HUES64 (cell line): Measurements from ENCODE around the gene RBM26. TPM values are rescaled to one million over a fixed set of nuclear protein-coding genes. Genes with fewer than 3 reads are reported as not detected.

ENCODE experiments used
- H3K27ac ChIP-seq: 2 replicates; pipeline ENCODE4 v1.7.0; 2013; ENCODE audit warnings: low read depth, low read length, inconsistent platforms
- H3K27me3 ChIP-seq: 2 replicates; pipeline ENCODE4 v1.6.1; 2013; ENCODE audit warnings: mild to moderate bottlenecking, low read length; ENCODE audit not compliant: insufficient read depth
- H3K36me3 ChIP-seq: 2 replicates; pipeline ENCODE4 v1.6.1; 2013; ENCODE audit warnings: mild to moderate bottlenecking, low read length; ENCODE audit not compliant: insufficient read depth
- H3K4me1 ChIP-seq: 2 replicates; pipeline ENCODE4 v1.6.1; 2013; ENCODE audit warnings: mild to moderate bottlenecking, low read length, moderate library complexity; ENCODE audit not compliant: insufficient read depth
- H3K4me3 ChIP-seq: 2 replicates; pipeline ENCODE4 v1.5.1; 2013; ENCODE audit warnings: mild to moderate bottlenecking, low read length, moderate library complexity
- H3K9ac ChIP-seq: 2 replicates; pipeline ENCODE4 v1.6.1; 2013; ENCODE audit warnings: mild to moderate bottlenecking, low read depth, low read length
- H3K9me3 ChIP-seq: 2 replicates; pipeline ENCODE4 v1.6.1; 2013; ENCODE audit warnings: low read depth, low read length; ENCODE audit not compliant: insufficient read depth
- WGBS: fragments of 150-250, 120-280 bp; methylation state at CpG from one replicate; pipeline ENCODE4 v1.1.7; 2013; ENCODE audit warnings: missing lambda C conversion rate; 5-methylcytosine and 5-hydroxymethylcytosine counted together
- polyA plus RNA-seq, 2 experiments: library from polyadenylated mRNA; stranded (reverse); fragments of 50-300 nt; gene quantifications; one replicate each; pipeline ENCODE4 v1.2.3, GENCODE V29; 2013

The RBM26 gene, protein sequence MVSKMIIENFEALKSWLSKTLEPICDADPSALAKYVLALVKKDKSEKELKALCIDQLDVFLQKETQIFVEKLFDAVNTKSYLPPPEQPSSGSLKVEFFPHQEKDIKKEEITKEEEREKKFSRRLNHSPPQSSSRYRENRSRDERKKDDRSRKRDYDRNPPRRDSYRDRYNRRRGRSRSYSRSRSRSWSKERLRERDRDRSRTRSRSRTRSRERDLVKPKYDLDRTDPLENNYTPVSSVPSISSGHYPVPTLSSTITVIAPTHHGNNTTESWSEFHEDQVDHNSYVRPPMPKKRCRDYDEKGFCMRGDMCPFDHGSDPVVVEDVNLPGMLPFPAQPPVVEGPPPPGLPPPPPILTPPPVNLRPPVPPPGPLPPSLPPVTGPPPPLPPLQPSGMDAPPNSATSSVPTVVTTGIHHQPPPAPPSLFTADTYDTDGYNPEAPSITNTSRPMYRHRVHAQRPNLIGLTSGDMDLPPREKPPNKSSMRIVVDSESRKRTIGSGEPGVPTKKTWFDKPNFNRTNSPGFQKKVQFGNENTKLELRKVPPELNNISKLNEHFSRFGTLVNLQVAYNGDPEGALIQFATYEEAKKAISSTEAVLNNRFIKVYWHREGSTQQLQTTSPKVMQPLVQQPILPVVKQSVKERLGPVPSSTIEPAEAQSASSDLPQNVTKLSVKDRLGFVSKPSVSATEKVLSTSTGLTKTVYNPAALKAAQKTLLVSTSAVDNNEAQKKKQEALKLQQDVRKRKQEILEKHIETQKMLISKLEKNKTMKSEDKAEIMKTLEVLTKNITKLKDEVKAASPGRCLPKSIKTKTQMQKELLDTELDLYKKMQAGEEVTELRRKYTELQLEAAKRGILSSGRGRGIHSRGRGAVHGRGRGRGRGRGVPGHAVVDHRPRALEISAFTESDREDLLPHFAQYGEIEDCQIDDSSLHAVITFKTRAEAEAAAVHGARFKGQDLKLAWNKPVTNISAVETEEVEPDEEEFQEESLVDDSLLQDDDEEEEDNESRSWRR
- polyA plus RNA-seq (2013, experiment 1 of 2) = 42.8 TPM
- polyA plus RNA-seq (2013, experiment 2 of 2) = 46.3 TPM

GRCh38 chr13:79405831-79406596, at the start of gene RBM26:
TSS of gene RBM26 (minus strand) at chr13:79406255. CDS start at chr13:79405774, 481 bp downstream.
- H3K4me3 ChIP-seq = peak within 1 kb of the TSS; percentile 90
- H3K27me3 ChIP-seq = no peaks in the 10 kb centered on the region
- peaks cover 48% of the 10 kb centered on the region for H3K4me1 ChIP-seq
- no peaks in the 10 kb centered on the region for H3K9me3 ChIP-seq
- peak within 1 kb of the TSS; percentile 92 for H3K9ac ChIP-seq
- H3K36me3 ChIP-seq = peaks cover 8% of the 10 kb centered on the region; the same call in 1 of the 2 replicates
- peak within 1 kb of the TSS; percentile 97 for H3K27ac ChIP-seq
- WGBS = under 1% methylated on average over 68 of the region's 72 CpGs

GRCh38 chr13:79455331-79455730, 49.3 kb upstream of the RBM26 start:
- no peaks in the 10 kb centered on the region for H3K36me3 ChIP-seq
- no peak overlapping the region for H3K4me3 ChIP-seq
- H3K27me3 ChIP-seq = no peaks in the 10 kb centered on the region
- 94% methylated on average over 7 of the region's 7 CpGs for WGBS
- no peak overlapping the region for H3K9ac ChIP-seq
- no peaks in the 10 kb centered on the region for H3K9me3 ChIP-seq
- H3K4me1 ChIP-seq = peaks cover 16% of the 10 kb centered on the region
- H3K27ac ChIP-seq = no peak overlapping the region

- Histone ChIP-seq H3K4me3 (no peak overlapping the region), H3K27ac (no peak overlapping the region), H3K27me3 (no peaks in the 10 kb centered on the region), H3K36me3 (no peaks in the 10 kb centered on the region), H3K9me3 (no peaks in the 10 kb centered on the region), H3K9ac (no peak overlapping the region), H3K4me1 (peaks cover 16% of the 10 kb centered on the region)
- WGBS = 84% methylated on average over 2 of the region's 3 CpGs
These were observed 46.3 kb upstream of the RBM26 start for GRCh38 chr13:79452239-79452913.

DNA sequence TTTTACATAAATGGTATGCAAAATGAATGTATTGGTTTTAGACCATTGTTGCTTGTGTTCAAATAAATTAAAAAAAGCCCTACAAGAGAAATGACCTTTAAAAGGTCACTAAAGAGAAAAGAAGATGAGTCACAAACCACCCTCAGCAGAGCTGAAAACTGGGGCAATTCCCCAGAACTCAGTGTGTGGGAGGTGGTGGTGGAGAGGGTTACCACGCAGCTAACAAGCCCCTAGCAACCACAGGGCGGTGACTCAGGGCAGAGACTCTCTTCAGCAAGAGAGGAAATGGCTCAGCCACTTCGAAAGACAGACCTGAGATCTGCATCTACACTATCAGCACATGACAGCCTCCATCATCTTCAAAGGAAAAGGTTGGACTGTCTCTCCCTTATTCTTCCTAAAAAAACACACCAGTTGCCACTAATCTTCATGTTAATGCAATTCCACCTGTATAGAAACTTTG, 45.5 kb upstream of the RBM26 start:
- WGBS = 38% methylated on average over 3 of the region's 3 CpGs
- no peaks in the 10 kb centered on the region for H3K36me3 ChIP-seq
- no peaks in the 10 kb centered on the region for H3K27me3 ChIP-seq
- H3K9ac ChIP-seq = no peak overlapping the region
- H3K4me3 ChIP-seq = no peak overlapping the region
- no peak overlapping the region for H3K27ac ChIP-seq
- peaks cover 16% of the 10 kb centered on the region for H3K4me1 ChIP-seq
- H3K9me3 ChIP-seq = no peaks in the 10 kb centered on the region

DNA sequence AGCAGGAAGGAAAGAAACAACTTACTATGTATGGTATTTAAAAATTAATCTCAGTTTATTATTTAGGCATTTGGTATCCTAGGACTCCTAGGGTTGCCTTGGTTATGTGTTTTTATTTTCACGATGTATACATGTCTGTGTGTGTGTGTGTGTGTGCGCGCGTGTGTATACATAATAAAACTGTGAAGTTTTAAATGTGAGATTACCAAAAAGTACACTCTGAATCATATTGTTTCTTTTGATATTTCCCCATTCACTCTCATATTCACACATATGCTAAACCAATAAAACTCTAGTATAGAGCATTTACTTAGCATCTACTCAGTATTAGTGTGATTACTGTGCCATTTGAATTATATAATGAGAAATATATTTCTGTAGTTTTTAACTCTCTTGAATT, 44.1 kb upstream of the RBM26 start:
- WGBS = 100% methylated on average over 1 of the region's 4 CpGs
- Histone ChIP-seq H3K9ac (no peak overlapping the region), H3K27ac (no peak overlapping the region), H3K4me3 (no peak overlapping the region), H3K36me3 (no peaks in the 10 kb centered on the region), H3K27me3 (no peaks in the 10 kb centered on the region), H3K9me3 (no peaks in the 10 kb centered on the region), H3K4me1 (peaks cover 16% of the 10 kb centered on the region)

- H3K9me3 ChIP-seq = no peaks in the 10 kb centered on the region
- WGBS = 96% methylated on average over 1 of the region's 1 CpG
- no peak overlapping the region for H3K4me3 ChIP-seq
- H3K36me3 ChIP-seq = no peaks in the 10 kb centered on the region
- H3K4me1 ChIP-seq = peaks cover 16% of the 10 kb centered on the region
- no peak overlapping the region for H3K9ac ChIP-seq
- H3K27ac ChIP-seq = no peak overlapping the region
- H3K27me3 ChIP-seq = no peaks in the 10 kb centered on the region
These were observed 42.4 kb upstream of the RBM26 start for GRCh38 chr13:79448413-79448812.

DNA sequence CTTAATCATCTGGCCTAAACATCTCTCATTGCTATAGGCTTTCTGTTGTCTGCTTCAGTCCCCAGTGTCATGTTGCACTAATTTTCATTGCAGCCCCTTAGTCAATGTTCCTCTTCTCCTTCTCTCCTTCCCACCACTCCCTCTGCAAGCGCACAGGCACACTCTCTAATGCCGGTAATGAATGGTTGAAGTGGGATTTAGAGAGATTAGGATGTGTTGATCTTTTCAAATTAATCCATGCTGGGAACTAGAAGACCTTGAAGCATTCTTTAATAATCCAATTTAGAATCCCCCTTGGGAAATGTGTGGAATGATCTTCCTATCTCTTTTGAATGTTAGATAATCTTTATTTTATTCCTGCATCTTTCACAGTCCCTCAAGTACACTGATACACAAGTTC, 41.7 kb upstream of the RBM26 start:
- H3K4me3 ChIP-seq = no peak overlapping the region
- 83% methylated on average over 1 of the region's 2 CpGs for WGBS
- H3K9ac ChIP-seq = no peak overlapping the region
- no peak overlapping the region for H3K27ac ChIP-seq
- no peaks in the 10 kb centered on the region for H3K36me3 ChIP-seq
- H3K9me3 ChIP-seq = no peaks in the 10 kb centered on the region
- H3K27me3 ChIP-seq = no peaks in the 10 kb centered on the region
- peaks cover 16% of the 10 kb centered on the region for H3K4me1 ChIP-seq

- H3K9me3 ChIP-seq = no peaks in the 10 kb centered on the region
- peaks cover 10% of the 10 kb centered on the region for H3K4me1 ChIP-seq
- no peaks in the 10 kb centered on the region for H3K27me3 ChIP-seq
- no peak overlapping the region for H3K27ac ChIP-seq
- H3K9ac ChIP-seq = no peak overlapping the region
- no peak overlapping the region for H3K4me3 ChIP-seq
- no peaks in the 10 kb centered on the region for H3K36me3 ChIP-seq
- 90% methylated on average over 4 of the region's 4 CpGs for WGBS
These were observed 41.1 kb upstream of the RBM26 start for GRCh38 chr13:79447141-79447540.

- Histone ChIP-seq H3K27me3 (no peaks in the 10 kb centered on the region), H3K9ac (no peak overlapping the region), H3K4me1 (peaks cover 1% of the 10 kb centered on the region; the same call in 1 of the 2 replicates), H3K36me3 (no peaks in the 10 kb centered on the region), H3K4me3 (no peak overlapping the region), H3K9me3 (no peaks in the 10 kb centered on the region), H3K27ac (no peak overlapping the region)
- 92% methylated on average over 11 of the region's 11 CpGs for WGBS
These were observed 40.1 kb upstream of the RBM26 start for GRCh38 chr13:79445968-79446645.

DNA sequence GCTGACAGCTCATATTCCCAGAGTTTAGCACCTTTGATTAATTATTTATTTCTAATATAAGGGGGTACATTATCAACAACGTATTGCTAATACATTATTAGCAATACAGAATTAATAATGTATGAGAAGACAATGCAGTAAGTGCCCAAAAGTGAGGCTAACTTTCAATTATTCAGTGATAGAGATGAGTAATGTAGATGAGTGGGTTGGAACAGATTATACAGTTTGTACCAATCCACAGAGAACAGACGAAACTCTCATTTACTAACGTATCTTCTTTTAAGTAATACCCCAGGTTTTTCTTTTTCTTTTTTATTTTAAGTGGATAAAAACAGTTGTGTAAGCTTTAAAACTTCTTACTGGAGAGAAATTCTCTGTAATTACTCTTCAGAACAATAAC, 36.7 kb upstream of the RBM26 start:
- Histone ChIP-seq H3K4me3 (no peak overlapping the region), H3K9me3 (no peaks in the 10 kb centered on the region), H3K9ac (no peak overlapping the region), H3K36me3 (no peaks in the 10 kb centered on the region), H3K27ac (no peak overlapping the region), H3K27me3 (no peaks in the 10 kb centered on the region), H3K4me1 (no peaks in the 10 kb centered on the region; the same call in 1 of the 2 replicates)
- WGBS = no CpG with 5 or more reads among the region's 3 CpGs
